Right lobe of liver (tissue), 4 donors: Measurements from ENCODE around the gene TNS1.

Experiments used
- POLR2A ChIP-seq: fragments of 450-650 bp; IDR thresholded peaks from one replicate; pipeline ENCODE4 v1.6.1; 2017; ENCODE audit warnings: antibody characterized with exemption, mild to moderate bottlenecking
- TF ChIP-seq, protein P1 (sequence below), 4 donors: fragments of 200-600 bp in 3 of 4; fragments of 450-650 bp in 1 of 4; IDR thresholded peaks; one replicate each; pipeline versions ENCODE4 v1.5.1 to v1.8.0; 2016 to 2022; ENCODE audit warnings: antibody characterized with exemption in 4 of 4, mild to moderate bottlenecking in 2 of 4
- donor health status: DM: no; HTN: no; CAD: no.
- donor health status: DM: no; HTN: no; CAD: no.
- donor health status: DM: no; HTN: yes; CAD: no.

- TF ChIP-seq, protein P1, sequence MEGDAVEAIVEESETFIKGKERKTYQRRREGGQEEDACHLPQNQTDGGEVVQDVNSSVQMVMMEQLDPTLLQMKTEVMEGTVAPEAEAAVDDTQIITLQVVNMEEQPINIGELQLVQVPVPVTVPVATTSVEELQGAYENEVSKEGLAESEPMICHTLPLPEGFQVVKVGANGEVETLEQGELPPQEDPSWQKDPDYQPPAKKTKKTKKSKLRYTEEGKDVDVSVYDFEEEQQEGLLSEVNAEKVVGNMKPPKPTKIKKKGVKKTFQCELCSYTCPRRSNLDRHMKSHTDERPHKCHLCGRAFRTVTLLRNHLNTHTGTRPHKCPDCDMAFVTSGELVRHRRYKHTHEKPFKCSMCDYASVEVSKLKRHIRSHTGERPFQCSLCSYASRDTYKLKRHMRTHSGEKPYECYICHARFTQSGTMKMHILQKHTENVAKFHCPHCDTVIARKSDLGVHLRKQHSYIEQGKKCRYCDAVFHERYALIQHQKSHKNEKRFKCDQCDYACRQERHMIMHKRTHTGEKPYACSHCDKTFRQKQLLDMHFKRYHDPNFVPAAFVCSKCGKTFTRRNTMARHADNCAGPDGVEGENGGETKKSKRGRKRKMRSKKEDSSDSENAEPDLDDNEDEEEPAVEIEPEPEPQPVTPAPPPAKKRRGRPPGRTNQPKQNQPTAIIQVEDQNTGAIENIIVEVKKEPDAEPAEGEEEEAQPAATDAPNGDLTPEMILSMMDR (IDR thresholded peaks at IDR 0.05), result no peak
- TF ChIP-seq POLR2A, result no peak
Observed at GRCh38 chr2:217873371-217873770, 129.4 kb downstream of the TNS1 start.
